Stomach (tissue), 19 donors: ENCODE measurements around the gene KLHDC9. TPM values are rescaled to one million over a fixed set of nuclear protein-coding genes. Genes with fewer than 3 reads are reported as not detected.
A peak's percentile ranks its signal among the peaks of the same experiment; 100 is the strongest.

ENCODE experiments used
- DNase-seq, 2 donors: peaks; one replicate each; pipeline versions ENCODE4 v3.0.0 to v3.0.0-alpha.2; 2013 to 2019
- H3K27ac ChIP-seq, 5 donors: fragments of 200-600 bp in 4 of 5; sonication (generic) in 4 of 5; one replicate each; pipeline ENCODE4 v1.5.1; 2013 to 2019; ENCODE audit warnings: mild to moderate bottlenecking in 1 of 5, moderate library complexity in 1 of 5
- H3K27me3 ChIP-seq, 3 donors: fragments of 200-600 bp; sonication (generic); one replicate each; pipeline ENCODE4 v1.5.1; 2017 to 2019; ENCODE audit warnings: mixed run types in 1 of 3
- H3K36me3 ChIP-seq, 4 donors: fragments of 200-600 bp; sonication (generic); 1 replicate in 3 of 4; 2 replicates in 1 of 4; pipeline ENCODE4 v1.5.1; 2016 to 2019
- H3K4me1 ChIP-seq, 4 donors: fragments of 200-600 bp; sonication (generic); one replicate each; pipeline ENCODE4 v1.5.1; 2016 to 2019
- H3K4me3 ChIP-seq, 4 donors: fragments of 200-600 bp; sonication (generic) in 3 of 4; one replicate each; pipeline ENCODE4 v1.5.1; 2016 to 2019; ENCODE audit warnings: mild to moderate bottlenecking in 1 of 4
- H3K9me3 ChIP-seq, 4 donors: fragments of 200-600 bp; sonication (generic); one replicate each; pipeline ENCODE4 v1.5.1; 2016 to 2019
- CTCF ChIP-seq, 7 experiments: fragments of 450-650 bp in 4 of 7; fragments of 200-600 bp in 3 of 7; sonication (generic) in 3 of 7; IDR thresholded peaks; one replicate each; pipeline ENCODE4 v1.5.1; 2016 to 2019; ENCODE audit warnings: antibody characterized with exemption in 7 of 7, control low read depth in 2 of 7, mild to moderate bottlenecking in 1 of 7
- EP300 ChIP-seq: sonication (generic); formaldehyde crosslinking; IDR thresholded peaks from one replicate; pipeline ENCODE4 v1.6.1; 2017; ENCODE audit warnings: antibody characterized with exemption
- POLR2A ChIP-seq, 4 donors: fragments of 450-650 bp; IDR thresholded peaks; one replicate each; pipeline ENCODE4 v1.6.1; 2016; ENCODE audit warnings: antibody characterized with exemption in 4 of 4, control low read depth in 2 of 4, mild to moderate bottlenecking in 1 of 4, moderate library complexity in 1 of 4
- POLR2AphosphoS5 ChIP-seq, 3 donors: sonication (generic); formaldehyde crosslinking; IDR thresholded peaks; one replicate each; pipeline ENCODE4 v1.6.1; 2016; ENCODE audit warnings: antibody characterized with exemption in 3 of 3
- WGBS, 5 donors: extraction: QIAGEN DNeasy Blood & Tissue Kit in 3 of 5; methylation state at CpG; one replicate each; pipeline versions ENCODE4 v1.1.5 to v1.1.7; 2013 to 2018; 5-methylcytosine and 5-hydroxymethylcytosine counted together
- intact Hi-C: fragments of 100-400 bp; cut with DNase I; formaldehyde crosslinking; loops from one replicate; pipeline ENCODE4 v1.15.1; 2023; ENCODE audit warnings: low total_unique reads
- long read RNA-seq, 10 donors: transcript quantifications; one replicate each; lab custom pipeline, GENCODE V29; 2026
- polyA plus RNA-seq, 3 donors: library from polyadenylated mRNA; stranded (reverse); fragments of 200-250 nt; gene quantifications; one replicate each; pipeline ENCODE4 v1.2.3, GENCODE V29; 2013
- total RNA-seq, 5 donors: library from RNA; depleted of rRNA; stranded (reverse); fragments of >200 nt; gene quantifications; one replicate each; pipeline versions ENCODE4 v1.1.0 to v1.2.3, GENCODE V29; 2014 to 2016
- donor health status: healthy with polysubstance abuse.
- donor health status: Bipolar disorder and iron deficiency.
- donor health status: healthy.

The KLHDC9 gene
- total RNA-seq, result 10 to 100 TPM in 1 of 5 donors, 1 to 10 TPM in 4; 1.3 to 41.4 (median 2.4) TPM
- 1 to 10 TPM; 4.7 to 6.3 (median 5.3) TPM for polyA plus RNA-seq
- long read RNA-seq, donor 1, partial matches to known transcripts, result 0 of 1 reads
- long read RNA-seq, donor 1, other reads (novel, unspliced or antisense), result 0 of 1 reads
- long read RNA-seq, donor 2, result 0 reads
- long read RNA-seq, donor 3, partial matches to known transcripts, result 0 of 2 reads
- long read RNA-seq, donor 3, other reads (novel, unspliced or antisense), result 0 of 2 reads
- long read RNA-seq, donor 4, result 0 reads
- long read RNA-seq, donor 5, result 0 reads
- long read RNA-seq, donor 6, result 0 reads
- long read RNA-seq, donor 7, result 0 reads
- long read RNA-seq, donor 8, partial matches to known transcripts, result 0 of 3 reads
- long read RNA-seq, donor 8, other reads (novel, unspliced or antisense), result 0 of 3 reads
- long read RNA-seq, donor 9, result 0 reads
- long read RNA-seq, donor 10, partial matches to known transcripts, result 0 of 2 reads
- long read RNA-seq, donor 10, other reads (novel, unspliced or antisense), result 0 of 2 reads

- H3K27ac ChIP-seq, result peak within 1 kb of the TSS; percentile 55 to 77 (median 72)
- 3 to 11% (median 5%) methylated on average over 14 to 71 of the region's 71 CpGs for WGBS, 5 donors
- no peak for TF ChIP-seq EP300
- peak in 2 of 3 donors; percentile 46 to 60 for TF ChIP-seq POLR2AphosphoS5 (IDR thresholded peaks at IDR 0.05)
- TF ChIP-seq POLR2A (IDR thresholded peaks at IDR 0.05), result no peak
- TF ChIP-seq CTCF (IDR thresholded peaks at IDR 0.05), result peak in 2 of 7 experiments; percentile 8 to 12
These were observed at the start of gene KLHDC9 for GRCh38 chr1:161098210-161099068. Gene KLHDC9 (plus strand): TSS chr1:161098361. CDS start chr1:161098536, 175 bp downstream.

GRCh38 chr1:161048949-161049722 lies 49.0 kb upstream of the KLHDC9 start:
- intact Hi-C loops, result no loop called here
- WGBS, 5 donors, result 86 to 93% (median 89%) methylated on average over 5 of the region's 5 CpGs
- H3K9me3 ChIP-seq, result peaks cover 0 to 8% (median 0%) of the 10 kb centered on the region in 4 donors

More at GRCh38 chr1:161098210-161099068, at the start of gene KLHDC9:
- intact Hi-C loops, result loop anchor here (10.0 kb wide), 1 partner anchor 104 kb away; no protein-coding TSS in a partner anchor
- no peaks in the 10 kb centered on the region for H3K27me3 ChIP-seq
- peaks cover 14 to 30% (median 21%) of the 10 kb centered on the region in 4 donors for H3K4me1 ChIP-seq
- peak; percentile 85 to 96 for DNase-seq
- no peaks in the 10 kb centered on the region for H3K9me3 ChIP-seq
- peak within 1 kb of the TSS; percentile 57 to 79 (median 72) for H3K4me3 ChIP-seq
- peaks cover 7 to 39% (median 36%) of the 10 kb centered on the region in 4 donors for H3K36me3 ChIP-seq

GRCh38 chr1:161051219-161051618 lies 46.9 kb upstream of the KLHDC9 start:
- WGBS, 5 donors, result 91 to 94% (median 94%) methylated on average over 7 to 10 of the region's 10 CpGs
- Histone ChIP-seq H3K4me3 (no peak overlapping the region), H3K27me3 (peaks cover 0 to 20% (median 0%) of the 10 kb centered on the region in 3 donors), H3K27ac (no peak overlapping the region), H3K36me3 (peaks cover 0 to 61% (median 30%) of the 10 kb centered on the region in 4 donors), H3K9me3 (peaks cover 0 to 8% (median 0%) of the 10 kb centered on the region in 4 donors), H3K4me1 (peaks cover 4 to 13% (median 7%) of the 10 kb centered on the region in 4 donors)
- no peak for TF ChIP-seq EP300
- no peak for TF ChIP-seq POLR2A (IDR thresholded peaks at IDR 0.05)
- no peak for TF ChIP-seq CTCF (IDR thresholded peaks at IDR 0.05)
- no peak for TF ChIP-seq POLR2AphosphoS5 (IDR thresholded peaks at IDR 0.05)
- no peak for DNase-seq
- intact Hi-C loops, result no loop called here

More at GRCh38 chr1:161048949-161049722, 49.0 kb upstream of the KLHDC9 start:
- Histone ChIP-seq H3K4me3 (no peak overlapping the region), H3K36me3 (peaks cover 0 to 51% (median 26%) of the 10 kb centered on the region in 4 donors), H3K4me1 (peaks cover 11 to 19% (median 13%) of the 10 kb centered on the region in 4 donors), H3K27me3 (peaks cover 0 to 3% (median 0%) of the 10 kb centered on the region in 3 donors), H3K27ac (peak overlapping the region in 1 of 5 donors; percentile 26)
- DNase-seq, result no peak
- TF ChIP-seq EP300, result no peak
- TF ChIP-seq POLR2A (IDR thresholded peaks at IDR 0.05), result no peak
- TF ChIP-seq CTCF (IDR thresholded peaks at IDR 0.05), result no peak
- TF ChIP-seq POLR2AphosphoS5 (IDR thresholded peaks at IDR 0.05), result no peak
